ENCODE measurements around the gene ATG13.

DNA sequence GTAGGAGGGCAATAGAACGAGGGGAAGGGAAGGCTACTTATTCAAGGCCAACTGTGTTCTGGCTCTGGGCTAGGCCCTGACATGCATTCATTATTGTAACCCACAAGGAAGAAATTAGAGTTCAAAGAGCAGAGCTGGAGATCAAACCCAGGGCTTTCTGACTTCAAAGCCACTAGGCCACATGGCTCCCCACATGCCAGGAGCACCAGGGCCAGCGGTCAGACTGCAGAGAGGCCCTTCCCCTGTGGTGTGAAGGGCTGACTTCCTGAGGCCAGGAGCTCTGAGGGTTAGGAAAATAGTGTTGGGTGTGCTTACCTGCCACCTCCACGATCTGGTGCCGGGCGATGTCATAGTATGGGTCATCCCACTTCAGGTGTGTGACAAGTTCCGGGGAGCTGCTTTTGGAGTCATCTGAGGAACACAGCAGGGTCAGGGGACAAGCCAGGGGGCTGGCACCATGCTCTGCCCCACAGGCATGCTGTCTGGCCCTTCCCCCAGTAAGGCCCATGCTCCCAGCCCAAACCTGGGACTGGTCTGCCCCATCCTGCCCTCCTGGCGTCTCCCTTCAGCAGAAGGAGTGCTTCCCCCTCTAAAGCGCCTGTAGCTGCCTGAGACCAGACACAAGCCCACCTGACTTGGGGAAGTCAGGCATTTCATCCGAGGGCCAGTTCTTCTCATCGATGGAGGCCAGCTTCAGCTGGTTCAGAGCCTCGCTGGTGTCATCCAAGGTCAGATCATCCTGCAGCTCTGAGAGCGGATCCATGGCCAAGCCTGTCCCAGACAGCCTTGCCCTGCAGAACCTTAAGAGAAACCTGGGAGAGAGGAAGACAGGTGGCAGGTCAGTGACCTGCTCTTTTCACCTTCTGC lies 78.2 kb downstream of the ATG13 start:
- TF ChIP-seq, protein P1, sequence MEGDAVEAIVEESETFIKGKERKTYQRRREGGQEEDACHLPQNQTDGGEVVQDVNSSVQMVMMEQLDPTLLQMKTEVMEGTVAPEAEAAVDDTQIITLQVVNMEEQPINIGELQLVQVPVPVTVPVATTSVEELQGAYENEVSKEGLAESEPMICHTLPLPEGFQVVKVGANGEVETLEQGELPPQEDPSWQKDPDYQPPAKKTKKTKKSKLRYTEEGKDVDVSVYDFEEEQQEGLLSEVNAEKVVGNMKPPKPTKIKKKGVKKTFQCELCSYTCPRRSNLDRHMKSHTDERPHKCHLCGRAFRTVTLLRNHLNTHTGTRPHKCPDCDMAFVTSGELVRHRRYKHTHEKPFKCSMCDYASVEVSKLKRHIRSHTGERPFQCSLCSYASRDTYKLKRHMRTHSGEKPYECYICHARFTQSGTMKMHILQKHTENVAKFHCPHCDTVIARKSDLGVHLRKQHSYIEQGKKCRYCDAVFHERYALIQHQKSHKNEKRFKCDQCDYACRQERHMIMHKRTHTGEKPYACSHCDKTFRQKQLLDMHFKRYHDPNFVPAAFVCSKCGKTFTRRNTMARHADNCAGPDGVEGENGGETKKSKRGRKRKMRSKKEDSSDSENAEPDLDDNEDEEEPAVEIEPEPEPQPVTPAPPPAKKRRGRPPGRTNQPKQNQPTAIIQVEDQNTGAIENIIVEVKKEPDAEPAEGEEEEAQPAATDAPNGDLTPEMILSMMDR (IDR thresholded peaks at IDR 0.05): no peak
- no peak for TF ChIP-seq POLR2A (IDR thresholded peaks at IDR 0.05)

Data from ovary (tissue), 3 donors.